NCI-H1930 (cell line): Measurements from ENCODE around the gene RABL6.
"Not testable (repeated sequence)": the region's sequence is repeated elsewhere in the genome, so short reads cannot be mapped to it uniquely, and the experiment has no call there.

ENCODE experiments used
- DNase-seq, 2 experiments: peaks; one replicate each; lab custom pipeline; 2025; lab: John Stamatoyannopoulos, UW

RABL6 gene

DNA sequence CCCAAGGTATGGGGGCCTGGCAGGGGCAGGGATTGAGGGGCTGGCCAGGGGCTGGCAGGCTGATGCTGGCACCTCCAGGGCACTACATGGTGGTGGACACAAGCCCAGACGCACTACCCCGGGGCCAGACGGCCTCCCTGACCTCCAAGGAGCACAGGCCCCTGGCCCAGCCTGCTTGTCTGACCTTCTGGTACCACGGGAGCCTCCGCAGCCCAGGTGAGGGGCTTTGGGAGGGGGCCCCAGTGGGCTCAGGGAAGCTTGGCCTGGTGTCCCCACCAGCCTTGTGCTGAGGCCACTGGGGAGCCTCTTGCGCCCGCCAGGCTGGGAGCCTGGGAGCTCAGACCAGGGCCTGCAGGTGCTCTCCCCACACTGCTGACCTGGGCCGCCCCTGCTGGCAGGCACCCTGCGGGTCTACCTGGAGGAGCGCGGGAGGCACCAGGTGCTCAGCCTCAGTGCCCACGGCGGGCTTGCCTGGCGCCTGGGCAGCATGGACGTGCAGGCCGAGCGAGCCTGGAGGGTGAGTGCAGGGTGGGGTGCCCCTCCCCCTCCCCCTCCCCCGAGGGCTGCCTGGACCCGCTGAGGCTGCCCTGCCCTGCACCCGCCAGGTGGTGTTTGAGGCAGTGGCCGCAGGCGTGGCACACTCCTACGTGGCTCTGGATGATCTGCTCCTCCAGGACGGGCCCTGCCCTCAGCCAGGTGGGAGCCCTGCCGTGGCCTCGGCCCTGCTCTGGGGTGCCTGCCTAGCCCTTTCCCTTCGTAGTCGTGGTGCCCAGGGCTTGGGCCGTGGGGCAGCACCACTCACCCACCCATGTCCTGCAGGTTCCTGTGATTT is 50.0 kb downstream of the RABL6 start:
- DNase-seq = no peak

DNA sequence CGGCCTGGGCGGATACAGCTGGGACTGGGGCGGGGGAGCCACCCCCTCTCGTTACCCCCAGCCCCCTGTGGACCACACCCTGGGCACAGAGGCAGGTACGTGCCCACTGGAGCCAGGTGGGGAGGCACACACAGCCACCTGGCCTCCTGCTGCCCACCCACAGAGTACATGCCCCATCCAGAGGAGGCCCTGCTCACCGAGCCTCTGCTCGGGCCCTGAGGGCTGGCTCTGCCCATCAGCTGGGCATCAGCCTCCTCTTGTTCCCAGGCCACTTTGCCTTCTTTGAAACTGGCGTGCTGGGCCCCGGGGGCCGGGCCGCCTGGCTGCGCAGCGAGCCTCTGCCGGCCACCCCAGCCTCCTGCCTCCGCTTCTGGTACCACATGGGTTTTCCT is 50.7 kb downstream of the RABL6 start:
- DNase-seq = no peak

DNA sequence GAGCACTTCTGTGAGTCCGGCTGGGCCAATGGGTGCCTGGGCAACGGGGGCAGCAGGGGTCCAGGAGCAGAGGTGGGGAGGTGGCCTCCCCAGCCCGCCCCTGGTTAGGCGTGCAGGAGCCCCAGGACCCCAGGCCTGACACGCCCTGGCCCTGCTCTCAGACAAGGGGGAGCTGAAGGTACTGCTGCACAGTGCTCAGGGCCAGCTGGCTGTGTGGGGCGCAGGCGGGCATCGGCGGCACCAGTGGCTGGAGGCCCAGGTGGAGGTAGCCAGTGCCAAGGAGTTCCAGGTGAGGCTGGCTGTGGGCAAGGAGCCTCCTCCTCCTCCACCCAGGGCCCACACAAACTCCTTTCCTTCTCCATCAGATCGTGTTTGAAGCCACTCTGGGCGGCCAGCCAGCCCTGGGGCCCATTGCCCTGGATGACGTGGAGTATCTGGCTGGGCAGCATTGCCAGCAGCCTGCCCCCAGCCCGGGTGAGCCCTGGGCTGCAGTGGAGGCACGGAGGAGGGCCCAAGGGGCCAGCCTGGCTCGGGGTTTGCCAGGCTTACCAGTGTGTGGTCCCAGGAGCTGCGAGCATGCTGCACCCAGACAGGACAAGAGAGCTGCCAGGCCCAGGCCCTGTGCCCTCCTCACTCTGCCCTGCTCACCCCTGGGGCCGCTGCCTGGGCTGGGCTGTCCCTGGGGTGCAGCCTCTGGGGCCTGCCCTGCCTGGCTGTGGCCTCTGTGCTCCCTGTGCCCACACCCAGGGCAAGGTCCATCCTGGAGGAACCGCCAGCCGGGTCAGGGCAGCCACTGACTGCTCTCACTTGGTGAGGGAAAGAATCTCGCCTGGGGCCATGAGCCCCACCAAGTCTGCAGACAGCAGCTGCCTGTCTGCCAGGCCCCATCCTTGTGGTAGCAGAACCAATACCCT is 51.4 kb downstream of the RABL6 start:
- DNase-seq = no peak

DNA sequence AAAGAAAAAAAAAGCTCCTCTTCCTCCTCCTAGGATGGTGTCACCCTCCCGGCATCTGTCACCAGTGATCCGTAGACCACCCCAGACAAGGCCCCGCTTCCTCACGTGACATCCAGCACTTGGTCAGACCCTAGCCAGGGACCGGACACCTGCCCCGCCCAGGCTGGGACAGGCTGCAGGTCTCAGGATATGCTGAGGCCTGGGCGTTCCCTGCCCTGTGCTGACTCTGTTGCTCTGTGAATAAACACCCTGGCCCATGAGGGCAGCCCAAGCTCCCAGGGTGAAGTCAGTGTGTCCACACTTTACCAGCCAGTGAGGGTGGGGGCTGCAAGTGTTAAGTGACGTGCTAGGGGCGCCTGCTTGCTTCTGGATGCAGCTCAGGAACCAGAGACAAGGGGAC is 52.8 kb downstream of the RABL6 start:
- no peak for DNase-seq

DNA sequence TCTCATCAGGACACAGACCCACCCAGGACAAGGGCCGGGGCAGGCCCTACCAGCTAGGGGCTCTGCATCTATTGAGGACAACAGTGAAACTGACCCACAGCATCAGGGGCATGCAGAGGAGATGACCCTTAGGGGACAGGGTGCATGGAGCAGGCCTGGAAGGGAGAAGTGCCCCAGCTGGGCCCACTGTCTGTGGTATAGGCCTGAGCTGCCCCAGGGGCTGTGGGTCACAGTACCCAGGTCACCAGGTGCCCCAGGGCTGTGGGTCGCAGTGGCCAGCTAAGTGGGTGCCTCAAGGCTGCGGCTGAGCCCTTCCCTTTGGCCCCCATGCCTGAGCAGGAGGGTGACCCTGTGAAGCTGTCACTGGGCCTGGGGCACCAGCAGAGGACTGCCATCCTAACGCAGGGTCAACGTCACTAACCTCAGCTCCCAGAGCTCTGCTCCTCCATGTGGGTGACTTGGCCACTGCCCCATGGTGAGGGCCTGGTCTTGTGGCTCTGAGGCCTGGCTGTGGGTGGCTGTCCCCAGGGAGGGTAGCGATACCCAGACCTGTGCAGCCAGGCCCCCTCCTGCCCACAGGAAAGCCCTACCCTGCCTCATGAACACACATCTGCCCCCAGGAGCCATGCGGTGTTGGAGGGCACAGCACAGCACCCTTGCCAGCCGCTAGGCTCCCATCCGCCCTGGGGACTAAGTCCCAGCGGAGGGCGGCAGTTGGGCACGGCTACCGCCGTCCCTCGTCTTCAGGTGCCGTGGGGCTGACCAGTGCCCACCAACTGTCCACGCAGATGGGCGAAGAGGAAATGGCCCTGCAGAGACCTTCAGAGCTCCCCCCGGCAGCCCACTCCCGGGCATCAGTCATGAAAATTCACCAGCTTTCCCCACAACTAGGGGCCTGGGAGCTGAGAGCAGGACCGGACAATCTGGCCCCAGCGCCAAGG is 53.5 kb downstream of the RABL6 start:
- DNase-seq = no peak

DNA sequence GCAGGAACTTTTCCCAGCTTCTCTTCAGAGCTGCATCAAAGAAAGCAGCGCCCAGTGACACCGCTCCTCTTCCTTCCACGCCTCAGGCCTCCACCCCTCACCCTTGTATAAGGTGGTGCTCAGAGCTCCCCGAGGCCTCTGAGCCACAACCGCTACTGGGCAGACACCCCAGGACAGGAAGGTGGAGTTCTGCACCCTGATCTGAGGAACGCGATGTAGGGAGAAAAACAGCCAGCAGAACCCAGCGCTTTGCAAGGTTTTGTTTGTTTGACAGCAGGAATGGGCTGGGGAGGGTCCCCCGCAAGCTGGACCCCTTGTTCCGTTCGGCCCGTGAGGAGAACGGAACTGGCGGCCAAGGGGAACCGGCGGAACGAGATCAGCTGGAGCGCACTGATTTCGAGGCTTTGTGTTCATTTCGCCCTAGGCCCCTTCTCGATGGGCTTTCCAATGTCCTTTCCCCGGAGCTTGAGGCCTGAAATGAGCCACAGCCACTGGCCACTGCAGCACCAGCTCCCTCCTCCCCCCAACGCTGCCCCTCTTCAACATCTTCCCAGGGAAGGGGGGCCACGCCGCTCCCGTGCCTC is 54.2 kb downstream of the RABL6 start:
- no peak for DNase-seq

DNA sequence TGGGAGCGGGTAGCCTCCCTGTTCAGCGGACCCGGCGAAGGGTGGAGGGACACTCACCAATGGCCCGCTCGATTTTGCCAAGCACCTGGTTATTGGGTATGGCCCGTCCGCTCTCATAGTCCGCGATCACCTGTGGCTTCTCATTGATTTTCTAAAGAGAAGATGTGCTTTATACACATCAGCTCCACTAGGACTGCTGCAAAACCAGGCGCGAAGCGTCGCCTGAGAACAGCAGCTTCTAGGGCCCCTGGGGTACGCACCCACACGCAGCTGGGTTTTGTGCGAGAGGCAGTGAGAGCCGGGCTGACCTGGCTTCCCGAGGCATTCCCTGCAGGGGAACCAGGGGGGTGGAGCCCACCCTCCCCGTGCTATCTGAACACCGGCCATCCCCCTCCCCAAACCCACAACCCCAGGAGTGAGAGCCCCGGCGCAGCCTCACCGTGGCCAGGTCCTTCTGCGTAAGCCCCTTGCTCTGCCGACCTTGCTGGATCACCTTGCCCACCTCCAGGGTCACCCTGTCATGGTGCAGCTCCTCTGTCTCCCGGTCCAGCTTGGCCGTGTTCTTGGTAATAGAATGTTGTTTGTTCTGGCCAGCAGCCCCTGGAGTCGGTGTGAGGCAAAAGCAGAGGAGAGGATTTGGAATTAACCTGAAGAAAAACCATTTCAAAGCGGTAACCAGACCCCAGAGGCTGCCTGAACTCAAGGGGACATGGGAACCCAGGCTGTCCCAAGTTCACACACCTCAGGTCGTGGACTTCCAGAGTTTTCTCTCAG is 55.3 kb downstream of the RABL6 start:
- DNase-seq = no peak

DNA sequence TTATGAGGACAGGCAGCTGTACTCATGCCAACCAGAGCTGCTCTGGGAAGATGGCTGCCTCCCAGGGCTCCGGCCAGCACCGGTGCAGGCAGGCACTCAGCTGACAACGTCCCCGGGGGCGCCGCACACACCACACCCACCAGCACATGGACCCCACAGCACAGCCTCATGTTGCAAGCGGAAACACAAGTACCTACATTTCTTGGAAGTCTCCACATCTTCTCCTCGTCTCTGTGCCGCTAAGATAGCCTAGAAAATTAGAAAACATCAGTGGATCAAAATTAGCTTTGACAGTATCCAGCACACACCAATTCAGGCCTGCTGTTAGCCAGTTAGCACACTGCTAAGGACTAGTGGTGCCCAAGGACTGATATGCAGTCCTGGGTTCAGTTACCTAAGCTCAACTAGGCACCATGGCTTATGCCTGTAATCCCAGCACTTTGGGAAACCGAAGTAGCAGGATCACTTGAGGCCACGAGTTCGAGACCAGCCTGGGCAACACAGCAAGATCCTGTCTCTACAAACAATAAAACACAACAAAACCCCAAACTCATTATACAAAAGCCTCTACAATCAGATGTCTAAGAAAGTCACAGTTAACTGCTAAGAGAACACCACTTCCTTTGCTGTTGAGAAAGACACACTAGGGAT is 56.0 kb downstream of the RABL6 start:
- DNase-seq = no peak

DNA sequence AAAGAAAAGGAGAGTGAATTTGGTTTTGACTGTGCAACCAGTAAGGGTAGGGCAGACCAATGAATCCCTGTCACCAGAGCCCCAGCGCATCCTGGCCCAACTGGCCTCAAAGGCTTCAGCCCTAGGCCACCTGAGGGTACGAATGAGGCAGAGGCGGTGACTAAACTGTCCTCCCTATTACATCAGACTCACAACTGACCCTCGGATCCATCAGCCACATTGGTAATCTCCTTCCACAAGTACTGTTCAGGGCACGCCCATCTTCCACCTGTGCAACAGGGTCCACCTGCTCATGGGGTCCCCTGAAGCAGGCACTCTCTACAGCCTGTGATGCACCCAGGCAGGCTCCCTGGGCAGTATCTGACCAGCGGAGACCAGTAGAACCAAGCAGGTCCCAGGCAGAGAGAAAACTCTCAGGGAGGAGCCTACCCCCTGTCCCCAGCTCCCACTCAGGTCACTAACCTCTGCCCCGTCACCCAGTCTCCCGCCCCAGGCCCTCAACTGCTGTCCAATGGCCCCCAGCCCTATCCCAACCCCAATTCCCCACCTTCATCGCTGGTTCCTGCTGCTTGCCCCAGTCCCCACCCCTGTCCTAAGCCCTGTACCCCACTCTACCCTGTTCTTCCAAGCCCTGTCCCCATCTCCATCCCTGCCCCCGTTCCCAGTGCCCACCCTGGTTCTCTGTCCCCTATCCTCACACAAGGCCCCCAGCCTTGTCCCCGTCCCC is 57.5 kb downstream of the RABL6 start:
- no peak for DNase-seq

DNA sequence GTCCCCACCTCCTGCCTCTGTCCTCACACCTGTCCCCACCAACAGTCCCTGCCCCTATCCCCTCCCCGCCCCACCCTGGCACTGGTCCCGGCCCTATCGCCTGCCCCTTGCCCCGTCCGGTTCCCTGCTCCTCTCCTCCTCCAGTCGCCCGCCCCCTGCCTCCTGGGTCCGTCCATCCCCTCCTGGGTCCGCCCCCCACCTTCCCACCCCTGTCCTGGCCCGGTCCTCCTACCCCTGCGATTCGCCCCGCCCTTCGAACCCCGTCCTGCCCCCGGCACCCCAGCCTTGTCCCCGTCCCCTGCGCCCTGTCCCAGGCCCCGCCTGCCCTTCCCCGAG is 58.0 kb downstream of the RABL6 start:
- DNase-seq = no peak

DNA sequence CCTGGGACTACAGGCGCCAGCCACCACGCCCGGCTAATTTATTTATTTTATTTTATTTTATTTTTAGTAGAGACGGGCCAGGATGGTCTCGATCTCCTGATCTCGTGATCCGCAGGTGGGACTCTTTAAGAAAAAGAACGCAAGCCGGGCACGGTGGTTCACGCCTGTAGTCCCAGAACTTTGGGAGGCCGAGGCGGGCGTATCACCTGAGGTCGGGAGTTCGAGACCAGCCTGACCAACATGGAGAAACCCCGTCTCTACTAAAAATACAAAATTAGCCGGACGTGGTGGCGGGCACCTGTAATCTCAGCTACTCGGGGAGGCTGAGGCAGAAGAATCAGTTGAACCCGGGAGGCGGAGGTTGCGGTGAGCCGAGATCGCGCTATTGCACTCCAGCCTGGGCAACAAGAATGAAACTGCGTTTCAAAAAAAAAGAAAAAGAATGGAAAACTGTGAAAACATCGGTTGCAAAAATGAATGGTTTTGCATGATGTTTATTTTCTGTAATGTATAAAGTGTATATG is 59.2 kb downstream of the RABL6 start:
- not testable (repeated sequence) for DNase-seq

DNA sequence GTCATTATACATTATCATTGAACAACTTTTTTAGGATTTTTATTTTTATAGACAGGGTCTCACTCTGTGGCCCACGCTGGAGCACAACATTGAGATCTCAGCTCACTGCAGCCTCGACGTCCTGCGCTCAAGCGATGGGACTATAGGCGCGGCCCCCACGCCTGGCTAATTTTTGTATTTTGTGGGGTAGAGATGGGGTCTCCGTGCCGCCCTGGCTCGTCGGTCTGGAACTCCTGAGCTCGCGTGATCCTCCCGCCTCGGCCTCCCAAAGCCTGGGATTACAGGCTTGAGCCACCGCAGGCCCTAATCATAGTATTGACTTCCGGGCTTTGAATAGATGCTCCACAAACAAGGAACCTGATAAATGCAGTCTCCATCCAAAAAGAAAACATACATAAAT is 59.7 kb downstream of the RABL6 start:
- DNase-seq = no peak

DNA sequence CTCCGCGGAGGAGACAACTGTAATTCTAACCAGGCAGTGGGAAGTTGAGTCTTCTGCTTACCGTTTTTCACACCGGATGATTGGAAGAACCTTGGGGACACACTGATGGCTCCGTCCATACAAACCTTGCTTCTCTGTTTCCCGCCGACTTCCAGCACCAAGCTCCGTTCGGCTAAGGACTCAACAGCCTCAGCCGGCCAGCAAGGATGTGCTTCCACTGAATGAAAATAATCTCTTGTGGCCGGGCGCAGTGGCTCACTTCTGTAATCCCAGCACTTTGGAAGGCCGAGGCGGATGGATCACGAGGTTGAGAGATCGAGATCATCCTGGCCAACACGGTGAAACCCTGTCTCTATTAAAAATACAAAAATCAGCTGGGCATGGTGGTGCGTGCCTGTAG is 60.2 kb downstream of the RABL6 start:
- DNase-seq = no peak

DNA sequence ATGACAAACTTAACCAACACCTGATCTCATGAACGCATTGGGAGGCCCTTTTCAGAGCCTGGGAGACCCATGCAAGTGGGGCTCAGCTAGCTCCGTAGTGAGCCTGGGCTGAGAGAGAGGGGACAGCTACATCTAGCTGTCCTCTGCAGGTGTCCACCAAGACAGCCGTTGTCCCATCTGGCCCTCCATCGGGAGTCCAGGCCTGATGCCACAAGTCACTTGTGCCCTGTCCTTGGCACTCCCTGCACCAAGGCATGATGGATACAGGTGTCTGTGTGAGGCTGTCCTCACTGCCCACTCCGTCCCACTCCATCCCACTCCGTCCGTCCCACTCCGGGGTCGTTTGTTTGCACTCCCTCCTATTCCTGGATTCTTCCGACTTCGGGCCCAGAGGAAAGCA is 60.9 kb downstream of the RABL6 start:
- no peak for DNase-seq

DNA sequence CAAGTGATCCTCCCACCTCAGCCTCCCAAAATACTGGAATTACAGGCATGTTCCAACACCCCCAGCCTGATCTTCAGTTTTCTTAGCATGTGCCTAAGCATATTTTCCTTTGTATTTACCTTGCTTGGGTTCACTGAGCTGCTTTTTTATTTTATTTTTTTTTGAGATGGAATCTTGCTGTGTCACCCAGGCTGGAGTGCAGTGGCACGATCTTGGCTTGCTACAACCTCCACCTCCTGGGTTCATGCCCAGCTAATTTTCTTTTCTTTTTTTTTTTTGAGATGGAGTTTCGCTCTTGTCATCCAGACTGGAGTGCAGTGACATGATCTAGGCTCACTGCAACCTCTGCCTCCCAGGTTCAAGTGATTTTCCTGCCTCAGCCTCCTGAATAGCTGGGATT is 61.9 kb downstream of the RABL6 start:
- DNase-seq = not testable (repeated sequence)

DNA sequence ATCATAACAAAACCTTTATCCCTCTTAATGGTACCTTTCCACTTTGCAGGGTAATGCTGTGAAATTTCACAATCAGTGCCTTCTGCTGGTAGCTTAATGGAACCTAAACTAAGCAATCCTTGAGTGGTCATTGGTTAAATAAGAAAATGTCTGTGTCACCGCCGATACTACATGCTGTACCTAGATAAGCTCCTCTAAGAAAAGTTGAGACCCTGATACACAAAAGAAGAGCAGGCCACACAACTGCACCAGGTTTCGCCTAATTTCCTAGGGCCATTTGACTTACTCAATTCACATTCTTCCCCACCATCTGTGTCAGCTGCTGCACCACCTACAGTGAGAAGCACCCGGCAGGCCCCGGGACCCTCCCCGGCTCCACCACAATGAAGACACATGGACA is 67.4 kb downstream of the RABL6 start:
- DNase-seq = no peak

DNA sequence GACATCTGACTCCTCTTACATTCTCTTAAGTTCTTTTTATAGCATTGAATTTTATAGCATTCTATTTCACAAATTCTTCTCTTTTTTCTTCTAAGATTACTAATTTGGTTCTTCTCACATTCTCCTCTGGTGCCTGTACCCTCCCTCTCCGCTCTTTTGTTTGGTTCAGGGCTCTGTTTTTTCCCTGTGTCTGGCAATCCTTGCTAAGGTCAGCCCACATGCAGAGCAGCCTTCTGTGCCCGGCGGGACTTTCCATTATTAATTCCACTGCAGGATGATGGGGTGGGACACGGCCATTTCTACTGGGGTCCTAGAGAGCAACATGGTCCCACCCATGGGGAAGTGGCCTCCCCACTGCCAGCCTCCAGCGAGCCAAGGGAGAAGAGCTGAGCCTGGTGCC is 68.7 kb downstream of the RABL6 start:
- DNase-seq = no peak

DNA sequence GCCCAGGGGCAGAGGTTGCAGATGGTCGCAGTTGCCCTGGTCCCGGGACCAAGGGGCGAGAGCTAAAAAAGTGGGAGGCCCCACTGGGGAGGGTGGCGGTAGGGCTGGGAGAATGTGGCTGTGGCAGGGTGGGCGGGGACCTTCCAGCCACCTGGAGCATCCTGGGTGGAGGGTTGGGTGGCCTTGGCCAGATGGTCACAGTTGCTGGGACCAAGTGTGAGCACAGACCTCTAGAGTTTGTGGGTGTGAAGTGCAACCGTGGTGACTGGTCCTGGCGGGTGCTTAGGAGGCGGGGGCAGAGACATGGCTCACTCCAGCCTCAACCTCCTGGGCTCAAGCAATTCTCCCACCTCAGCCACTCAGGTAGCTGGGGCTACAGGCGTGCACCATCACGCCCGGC is 72.9 kb downstream of the RABL6 start:
- DNase-seq = no peak

DNA sequence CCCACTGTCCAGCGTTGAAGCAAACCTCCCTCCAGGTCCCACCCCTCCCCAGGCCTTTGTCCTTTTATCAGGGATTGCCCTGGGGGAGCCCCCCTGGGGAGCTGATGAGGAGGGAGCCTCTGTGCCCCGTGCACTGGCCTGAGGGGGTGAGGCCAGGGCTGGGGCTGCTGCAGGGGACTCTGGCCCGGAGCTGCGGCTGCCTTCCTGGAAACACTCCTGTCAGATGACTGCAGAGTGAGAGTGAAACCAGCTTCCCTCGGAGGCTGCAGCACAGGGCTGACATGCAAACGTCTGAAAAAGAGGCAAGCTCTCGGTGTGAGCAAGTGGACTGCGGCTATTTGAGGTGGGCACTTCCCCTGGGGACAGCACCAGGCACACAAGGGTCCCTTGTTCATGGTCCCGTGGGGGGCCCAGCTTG is 74.0 kb downstream of the RABL6 start:
- no peak for DNase-seq
